MCF 10A (cell line): ENCODE measurements around the gene COL23A1. TPM values are rescaled to one million over a fixed set of nuclear protein-coding genes. Genes with fewer than 3 reads are reported as not detected.

ENCODE experiments used
- BruUV-seq: library from RNA; stranded (reverse); fragments of 400-500 nt; replicated peaks from 2 replicates; lab custom pipeline; 2021; lab: Mats Ljungman, UMichigan
- CTCF ChIA-PET: fragments of 300-600 bp; sonication (Branson Sonifier 250); formaldehyde crosslinking; extraction: SDS; loops from one replicate; lab custom pipeline; 2021; ENCODE audit warnings: antibody characterized with exemption, inconsistent platforms; lab: Yijun Ruan, JAX
- POLR2A ChIA-PET: fragments of 300-600, 350-650 bp; sonication (Branson Sonifier 250); formaldehyde crosslinking; extraction: SDS; loops from one replicate; lab custom pipeline; 2020; ENCODE audit warnings: antibody characterized with exemption, inconsistent platforms; lab: Yijun Ruan, JAX
- DNase-seq: peaks from one replicate; pipeline ENCODE4 v3.0.0-alpha.2; 2018; ENCODE audit not compliant: unreplicated experiment
- H3K27ac Mint-ChIP-seq: one replicate; pipeline ENCODE4 v1.8.0; 2022; ENCODE audit warnings: mild to moderate bottlenecking, low read depth, mixed read lengths; ENCODE audit not compliant: unreplicated experiment
- H3K27me3 Mint-ChIP-seq: one replicate; pipeline ENCODE4 v1.8.0; 2022; ENCODE audit warnings: mixed read lengths; ENCODE audit not compliant: insufficient read depth, unreplicated experiment
- H3K36me3 Mint-ChIP-seq: one replicate; pipeline ENCODE4 v1.8.0; 2022; ENCODE audit warnings: mild to moderate bottlenecking, moderate library complexity, mixed read lengths; ENCODE audit not compliant: insufficient read depth, unreplicated experiment
- H3K4me1 Mint-ChIP-seq: one replicate; pipeline ENCODE4 v1.8.0; 2022; ENCODE audit warnings: mixed read lengths; ENCODE audit not compliant: insufficient read depth, unreplicated experiment
- H3K4me3 Mint-ChIP-seq: one replicate; pipeline ENCODE4 v1.8.0; 2022; ENCODE audit warnings: mild to moderate bottlenecking, moderate library complexity, mixed read lengths; ENCODE audit not compliant: unreplicated experiment
- H3K9me3 Mint-ChIP-seq: one replicate; pipeline ENCODE4 v1.8.0; 2022; ENCODE audit warnings: mixed read lengths; ENCODE audit not compliant: unreplicated experiment
- intact Hi-C: fragments of 100-400 bp; cut with micrococcal nuclease; formaldehyde crosslinking; loops from 2 replicates; pipeline ENCODE4 v1.14.1; 2022
- total RNA-seq: library from RNA; stranded (reverse); gene quantifications from 2 replicates; pipeline ENCODE4 v1.2.3, GENCODE V29; 2022
- TF ChIP-seq, protein P1 (sequence below): fragments of 200-600 bp; IDR thresholded peaks from one replicate; pipeline ENCODE4 v1.8.0; 2022; ENCODE audit warnings: antibody characterized with exemption, mild to moderate bottlenecking; ENCODE audit not compliant: unreplicated experiment

COL23A1 gene
- total RNA-seq, 1 experiment from 2014 or later, result not detected

DNA sequence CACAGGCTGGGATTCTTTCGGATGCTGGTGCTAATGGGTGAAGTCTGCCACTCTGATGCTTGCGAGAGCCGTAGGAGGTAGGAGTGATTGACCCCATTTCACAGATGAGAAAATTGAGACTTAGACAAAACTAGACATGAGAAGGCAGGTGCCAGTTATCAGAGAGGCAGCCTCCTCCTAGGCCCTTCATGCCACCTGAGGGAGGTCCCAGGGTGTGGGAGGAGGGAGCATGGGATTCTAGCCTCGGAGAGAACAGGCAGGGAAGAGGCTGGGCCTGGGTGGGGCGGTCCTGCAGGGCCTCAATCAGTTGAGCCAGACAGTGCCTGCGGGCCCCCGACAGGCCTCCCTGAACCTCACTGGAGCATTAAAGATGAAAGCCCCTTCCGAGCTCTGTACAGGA is 112.4 kb downstream of the COL23A1 start:
- Mint-ChIP-seq H3K27me3 (peaks cover 9% of the 10 kb centered on the region), H3K36me3 (no peaks in the 10 kb centered on the region), H3K4me1 (no peaks in the 10 kb centered on the region), H3K4me3 (no peak overlapping the region), H3K27ac (no peak overlapping the region), H3K9me3 (no peaks in the 10 kb centered on the region)
- CTCF ChIA-PET, result interaction anchor here (0.7 kb wide), 1 partner anchor 10 kb away, joined by 3 read pairs; no protein-coding TSS in a partner anchor
- POLR2A ChIA-PET, result no interaction called here
- no TSS peak for BruUV-seq
- intact Hi-C loops, result no loop called here
- TF ChIP-seq, protein P1, sequence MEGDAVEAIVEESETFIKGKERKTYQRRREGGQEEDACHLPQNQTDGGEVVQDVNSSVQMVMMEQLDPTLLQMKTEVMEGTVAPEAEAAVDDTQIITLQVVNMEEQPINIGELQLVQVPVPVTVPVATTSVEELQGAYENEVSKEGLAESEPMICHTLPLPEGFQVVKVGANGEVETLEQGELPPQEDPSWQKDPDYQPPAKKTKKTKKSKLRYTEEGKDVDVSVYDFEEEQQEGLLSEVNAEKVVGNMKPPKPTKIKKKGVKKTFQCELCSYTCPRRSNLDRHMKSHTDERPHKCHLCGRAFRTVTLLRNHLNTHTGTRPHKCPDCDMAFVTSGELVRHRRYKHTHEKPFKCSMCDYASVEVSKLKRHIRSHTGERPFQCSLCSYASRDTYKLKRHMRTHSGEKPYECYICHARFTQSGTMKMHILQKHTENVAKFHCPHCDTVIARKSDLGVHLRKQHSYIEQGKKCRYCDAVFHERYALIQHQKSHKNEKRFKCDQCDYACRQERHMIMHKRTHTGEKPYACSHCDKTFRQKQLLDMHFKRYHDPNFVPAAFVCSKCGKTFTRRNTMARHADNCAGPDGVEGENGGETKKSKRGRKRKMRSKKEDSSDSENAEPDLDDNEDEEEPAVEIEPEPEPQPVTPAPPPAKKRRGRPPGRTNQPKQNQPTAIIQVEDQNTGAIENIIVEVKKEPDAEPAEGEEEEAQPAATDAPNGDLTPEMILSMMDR, result no peak
- DNase-seq, result no peak

- Mint-ChIP-seq H3K4me3 (no peak overlapping the region), H3K27me3 (peaks cover 2% of the 10 kb centered on the region), H3K36me3 (no peaks in the 10 kb centered on the region), H3K9me3 (no peaks in the 10 kb centered on the region), H3K27ac (no peak overlapping the region), H3K4me1 (no peaks in the 10 kb centered on the region)
- CTCF ChIA-PET, result interaction anchor here (0.7 kb wide), 1 partner anchor 50 kb away, joined by 4 read pairs; no protein-coding TSS in a partner anchor
- BruUV-seq, result no TSS peak
- TF ChIP-seq, protein P1, result no peak
- intact Hi-C loops, result no loop called here
- DNase-seq, result no peak
- POLR2A ChIA-PET, result no interaction called here
Measured at GRCh38 chr5:178476972-178477754, 113.0 kb downstream of the COL23A1 start.

DNA sequence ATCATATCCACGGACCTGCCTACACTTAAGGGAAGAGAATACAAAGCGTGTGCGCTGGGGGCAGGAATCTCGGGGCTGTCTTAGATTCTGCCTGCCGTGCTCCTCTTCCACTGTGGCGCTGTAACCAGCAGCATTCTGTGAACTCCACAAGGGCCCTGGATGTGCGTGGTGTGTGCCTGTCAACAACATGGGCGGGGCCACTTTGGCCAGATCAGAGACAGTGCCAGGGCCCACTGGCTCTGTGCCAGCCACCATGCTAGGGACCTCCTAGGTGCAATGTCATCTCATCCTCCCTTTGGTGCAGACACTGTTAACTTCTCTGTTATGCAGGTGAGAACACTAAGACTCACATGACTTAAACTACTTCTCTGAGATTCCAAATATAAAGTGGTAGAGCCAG is 113.7 kb downstream of the COL23A1 start:
- Mint-ChIP-seq H3K4me1 (no peaks in the 10 kb centered on the region), H3K27me3 (no peaks in the 10 kb centered on the region), H3K36me3 (no peaks in the 10 kb centered on the region), H3K27ac (no peak overlapping the region), H3K4me3 (no peak overlapping the region), H3K9me3 (no peaks in the 10 kb centered on the region)
- ChIA-PET CTCF (interaction anchor here (0.7 kb wide), 1 partner anchor 49 kb away, joined by 4 read pairs; no protein-coding TSS in a partner anchor), POLR2A (no interaction called here)
- DNase-seq, result no peak
- intact Hi-C loops, result no loop called here
- no TSS peak for BruUV-seq
- TF ChIP-seq, protein P1, result no peak

DNA sequence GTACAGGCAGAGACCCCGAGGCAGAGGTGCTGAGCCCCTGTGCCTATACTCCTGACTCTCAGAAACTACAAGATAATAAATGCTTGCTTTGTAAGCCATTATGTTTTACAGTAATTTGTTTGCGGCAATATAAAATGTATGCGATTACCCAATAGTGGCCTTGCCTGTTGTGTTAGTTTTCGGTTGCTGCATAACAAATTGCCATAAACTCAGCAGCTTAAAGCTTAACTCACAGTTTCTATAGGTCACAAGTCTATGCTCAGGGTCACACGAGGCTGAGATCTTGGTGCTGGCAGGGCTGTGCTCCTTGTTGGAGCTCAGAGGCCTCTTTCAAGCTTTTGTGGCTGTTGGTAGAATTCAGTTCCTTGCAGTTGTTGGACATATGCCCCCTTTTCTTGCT is 114.8 kb downstream of the COL23A1 start:
- intact Hi-C loops, result no loop called here
- Mint-ChIP-seq H3K27ac (no peak overlapping the region), H3K9me3 (no peaks in the 10 kb centered on the region), H3K27me3 (no peaks in the 10 kb centered on the region), H3K36me3 (no peaks in the 10 kb centered on the region), H3K4me3 (no peak overlapping the region), H3K4me1 (no peaks in the 10 kb centered on the region)
- POLR2A ChIA-PET, result no interaction called here
- CTCF ChIA-PET, result no interaction called here
- no TSS peak for BruUV-seq
- TF ChIP-seq, protein P1, result no peak
- DNase-seq, result no peak
